ENCODE results near the gene TIMM17A.
"Not testable (repeated sequence)": the region's sequence is repeated elsewhere in the genome, so short reads cannot be mapped to it uniquely, and the experiment has no call there.

Gene TIMM17A

DNA sequence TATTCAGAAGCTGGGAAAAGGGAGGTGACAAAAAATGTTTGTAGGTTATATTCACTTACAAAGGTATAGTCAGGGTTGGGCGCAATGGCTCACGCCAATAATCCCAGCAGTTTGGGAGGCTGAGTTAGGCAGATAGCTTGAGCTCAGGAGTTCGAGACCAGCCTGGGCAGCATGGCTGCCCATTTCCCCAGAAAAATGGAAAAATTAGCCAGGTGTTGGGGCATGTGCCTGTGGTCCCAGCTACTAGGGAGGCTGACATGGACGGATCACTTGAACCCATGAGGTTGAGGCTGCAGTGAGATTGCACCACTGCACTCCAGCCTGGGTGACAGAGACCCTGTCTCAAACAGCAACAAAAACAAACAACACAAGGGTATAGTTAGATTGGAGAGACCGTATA is 3.0 kb downstream of the TIMM17A start:
- no peak overlapping the region for H3K4me3 ChIP-seq (replicated peaks; ENCODE audit: insufficient read depth, low read length)
- H3K27me3 ChIP-seq (ENCODE audit: insufficient read depth, poor library complexity, severe bottlenecking), result no peaks in the 10 kb centered on the region
- H3K27ac ChIP-seq (replicated peaks), result no peak overlapping the region
- TF ChIP-seq, protein P1, sequence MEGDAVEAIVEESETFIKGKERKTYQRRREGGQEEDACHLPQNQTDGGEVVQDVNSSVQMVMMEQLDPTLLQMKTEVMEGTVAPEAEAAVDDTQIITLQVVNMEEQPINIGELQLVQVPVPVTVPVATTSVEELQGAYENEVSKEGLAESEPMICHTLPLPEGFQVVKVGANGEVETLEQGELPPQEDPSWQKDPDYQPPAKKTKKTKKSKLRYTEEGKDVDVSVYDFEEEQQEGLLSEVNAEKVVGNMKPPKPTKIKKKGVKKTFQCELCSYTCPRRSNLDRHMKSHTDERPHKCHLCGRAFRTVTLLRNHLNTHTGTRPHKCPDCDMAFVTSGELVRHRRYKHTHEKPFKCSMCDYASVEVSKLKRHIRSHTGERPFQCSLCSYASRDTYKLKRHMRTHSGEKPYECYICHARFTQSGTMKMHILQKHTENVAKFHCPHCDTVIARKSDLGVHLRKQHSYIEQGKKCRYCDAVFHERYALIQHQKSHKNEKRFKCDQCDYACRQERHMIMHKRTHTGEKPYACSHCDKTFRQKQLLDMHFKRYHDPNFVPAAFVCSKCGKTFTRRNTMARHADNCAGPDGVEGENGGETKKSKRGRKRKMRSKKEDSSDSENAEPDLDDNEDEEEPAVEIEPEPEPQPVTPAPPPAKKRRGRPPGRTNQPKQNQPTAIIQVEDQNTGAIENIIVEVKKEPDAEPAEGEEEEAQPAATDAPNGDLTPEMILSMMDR (IDR thresholded peaks at IDR 0.05; ENCODE audit: insufficient read depth, low read length), result no peak
- TF ChIP-seq POLR2AphosphoS5 (IDR thresholded peaks at IDR 0.05; ENCODE audit: low read depth) (no peak), SPI1 (IDR thresholded peaks at IDR 0.05; ENCODE audit: borderline replicate concordance, low read depth) (no peak), GABPA (IDR thresholded peaks at IDR 0.05; ENCODE audit: low read depth) (no peak)
- TF ChIP-seq, protein P2, sequence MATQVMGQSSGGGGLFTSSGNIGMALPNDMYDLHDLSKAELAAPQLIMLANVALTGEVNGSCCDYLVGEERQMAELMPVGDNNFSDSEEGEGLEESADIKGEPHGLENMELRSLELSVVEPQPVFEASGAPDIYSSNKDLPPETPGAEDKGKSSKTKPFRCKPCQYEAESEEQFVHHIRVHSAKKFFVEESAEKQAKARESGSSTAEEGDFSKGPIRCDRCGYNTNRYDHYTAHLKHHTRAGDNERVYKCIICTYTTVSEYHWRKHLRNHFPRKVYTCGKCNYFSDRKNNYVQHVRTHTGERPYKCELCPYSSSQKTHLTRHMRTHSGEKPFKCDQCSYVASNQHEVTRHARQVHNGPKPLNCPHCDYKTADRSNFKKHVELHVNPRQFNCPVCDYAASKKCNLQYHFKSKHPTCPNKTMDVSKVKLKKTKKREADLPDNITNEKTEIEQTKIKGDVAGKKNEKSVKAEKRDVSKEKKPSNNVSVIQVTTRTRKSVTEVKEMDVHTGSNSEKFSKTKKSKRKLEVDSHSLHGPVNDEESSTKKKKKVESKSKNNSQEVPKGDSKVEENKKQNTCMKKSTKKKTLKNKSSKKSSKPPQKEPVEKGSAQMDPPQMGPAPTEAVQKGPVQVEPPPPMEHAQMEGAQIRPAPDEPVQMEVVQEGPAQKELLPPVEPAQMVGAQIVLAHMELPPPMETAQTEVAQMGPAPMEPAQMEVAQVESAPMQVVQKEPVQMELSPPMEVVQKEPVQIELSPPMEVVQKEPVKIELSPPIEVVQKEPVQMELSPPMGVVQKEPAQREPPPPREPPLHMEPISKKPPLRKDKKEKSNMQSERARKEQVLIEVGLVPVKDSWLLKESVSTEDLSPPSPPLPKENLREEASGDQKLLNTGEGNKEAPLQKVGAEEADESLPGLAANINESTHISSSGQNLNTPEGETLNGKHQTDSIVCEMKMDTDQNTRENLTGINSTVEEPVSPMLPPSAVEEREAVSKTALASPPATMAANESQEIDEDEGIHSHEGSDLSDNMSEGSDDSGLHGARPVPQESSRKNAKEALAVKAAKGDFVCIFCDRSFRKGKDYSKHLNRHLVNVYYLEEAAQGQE (IDR thresholded peaks at IDR 0.05; ENCODE audit: insufficient replicate concordance, low read depth), result no peak
- DNase-seq (ENCODE audit: low read depth in 1 of 2, low spot score in 1 of 2), result no peak

- not testable (repeated sequence) for DNase-seq (ENCODE audit: low read depth in 1 of 2, low spot score in 1 of 2); H3K4me3 ChIP-seq (replicated peaks; ENCODE audit: insufficient read depth, low read length); H3K27me3 ChIP-seq (ENCODE audit: insufficient read depth, poor library complexity, severe bottlenecking); H3K27ac ChIP-seq (replicated peaks)
Measured at GRCh38 chr1:201962382-201962781, 7.1 kb downstream of the TIMM17A start.

GRCh38 chr1:201964261-201964660 is 9.0 kb downstream of the TIMM17A start:
- no peak overlapping the region for H3K4me3 ChIP-seq (replicated peaks; ENCODE audit: insufficient read depth, low read length)
- no peak overlapping the region for H3K27ac ChIP-seq (replicated peaks)
- no peaks in the 10 kb centered on the region for H3K27me3 ChIP-seq (ENCODE audit: insufficient read depth, poor library complexity, severe bottlenecking)
- DNase-seq (ENCODE audit: low read depth in 1 of 2, low spot score in 1 of 2), result no peak
- TF ChIP-seq GABPA (IDR thresholded peaks at IDR 0.05; ENCODE audit: low read depth), result no peak
- TF ChIP-seq POLR2AphosphoS5 (IDR thresholded peaks at IDR 0.05; ENCODE audit: low read depth), result no peak
- TF ChIP-seq, protein P1 (IDR thresholded peaks at IDR 0.05; ENCODE audit: insufficient read depth, low read length), result no peak
- TF ChIP-seq, protein P2 (IDR thresholded peaks at IDR 0.05; ENCODE audit: insufficient replicate concordance, low read depth), result no peak
- TF ChIP-seq SPI1 (IDR thresholded peaks at IDR 0.05; ENCODE audit: borderline replicate concordance, low read depth), result no peak

- TF ChIP-seq POLR2AphosphoS5 (IDR thresholded peaks at IDR 0.05; ENCODE audit: low read depth), result no peak
- TF ChIP-seq, protein P1 (IDR thresholded peaks at IDR 0.05; ENCODE audit: insufficient read depth, low read length), result no peak
- no peak for TF ChIP-seq GABPA (IDR thresholded peaks at IDR 0.05; ENCODE audit: low read depth)
- TF ChIP-seq, protein P2 (IDR thresholded peaks at IDR 0.05; ENCODE audit: insufficient replicate concordance, low read depth), result no peak
- no peak for TF ChIP-seq SPI1 (IDR thresholded peaks at IDR 0.05; ENCODE audit: borderline replicate concordance, low read depth)
- no peak for DNase-seq (ENCODE audit: low read depth in 1 of 2, low spot score in 1 of 2)
- Histone ChIP-seq H3K27me3 (ENCODE audit: insufficient read depth, poor library complexity, severe bottlenecking) (no peaks in the 10 kb centered on the region), H3K4me3 (replicated peaks; ENCODE audit: insufficient read depth, low read length) (no peak overlapping the region), H3K27ac (replicated peaks) (no peak overlapping the region)
Measured at GRCh38 chr1:201966171-201966570, 10.9 kb downstream of the TIMM17A start.

Data from HL-60 (cell line).